GM12892 (cell line): ENCODE data around the gene CFAP97.

Experiments used
- POLR2A ChIP-seq: IDR thresholded peaks from 2 replicates; pipeline ENCODE4 v1.6.1; 2011; ENCODE audit warnings: low read depth, low read length, control low read depth
- POLR2AphosphoS5 ChIP-seq: IDR thresholded peaks from 2 replicates; pipeline ENCODE4 v1.6.1; 2011; ENCODE audit warnings: low read depth, low read length, control low read depth
- TAF1 ChIP-seq: IDR thresholded peaks from 2 replicates; pipeline ENCODE4 v1.6.1; 2011; ENCODE audit warnings: low read depth, mild to moderate bottlenecking, control low read depth, low read length, borderline replicate concordance

- TF ChIP-seq POLR2AphosphoS5 (no peak), TAF1 (no peak), POLR2A (no peak)
Measured at GRCh38 chr4:185232370-185232769, 28.6 kb upstream of the CFAP97 start.
